GM21526 (cell line): Measurements from ENCODE around the gene SLC1A2.

Source experiments
- ATAC-seq: cut with Tn5 transposase; IDR thresholded peaks from one replicate; pipeline ENCODE4 v1.9.1; 2021; ENCODE audit warnings: moderate library complexity; ENCODE audit not compliant: unreplicated experiment, low FRiP score

SLC1A2 gene

GRCh38 chr11:35419184-35419829 is at the start of gene SLC1A2:
Gene SLC1A2, minus strand, starts transcription at chr11:35419558. Its CDS starts 592 bp downstream, at chr11:35418966.
- ATAC-seq, result no peak

DNA sequence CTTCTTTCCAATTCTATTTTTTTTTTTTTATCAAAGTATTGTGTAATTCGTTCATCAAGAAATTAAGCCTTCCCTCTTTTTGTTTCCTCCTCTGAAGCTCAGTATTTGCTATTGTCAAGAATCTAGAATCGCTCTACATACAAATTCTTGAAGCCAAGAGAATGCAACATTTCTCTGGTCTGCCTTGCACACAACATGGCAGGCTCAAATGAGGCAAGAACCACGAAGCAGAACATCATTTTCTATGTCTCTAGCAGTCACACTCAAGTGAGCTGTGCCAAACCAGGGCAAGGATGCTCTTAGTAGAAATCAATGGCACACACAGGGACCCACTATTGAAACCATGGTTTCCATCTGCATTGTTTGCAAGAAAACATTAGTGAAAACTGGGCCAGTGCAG is 46.7 kb upstream of the SLC1A2 start:
- no peak for ATAC-seq

- ATAC-seq, result no peak
Measured at GRCh38 chr11:35464308-35464707, 45.0 kb upstream of the SLC1A2 start.

DNA sequence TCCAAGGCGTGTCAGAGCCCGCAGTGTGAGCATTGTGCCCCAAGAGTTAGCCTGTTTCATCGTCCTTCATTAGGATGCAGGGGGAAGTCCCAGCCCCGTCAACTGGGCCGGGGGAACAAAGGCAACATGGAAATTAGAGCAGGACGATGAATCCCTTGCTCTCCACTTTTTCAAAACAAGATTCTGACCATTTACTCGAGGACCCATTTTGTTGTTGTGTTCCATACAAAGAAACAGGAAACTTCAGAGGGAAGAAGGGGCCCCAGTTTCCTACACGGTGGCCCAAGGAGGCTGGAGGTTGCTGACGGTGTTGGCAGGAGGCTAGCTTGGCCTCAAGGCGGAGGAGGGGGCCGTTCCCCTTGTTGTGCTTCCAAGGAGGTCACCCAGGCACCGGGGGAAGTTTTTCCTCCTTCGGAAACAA is 44.0 kb upstream of the SLC1A2 start:
- ATAC-seq, result no peak

- ATAC-seq, result no peak
Measured at GRCh38 chr11:35461917-35462538, 42.7 kb upstream of the SLC1A2 start.

GRCh38 chr11:35459489-35459888 is 40.1 kb upstream of the SLC1A2 start:
- no peak for ATAC-seq

DNA sequence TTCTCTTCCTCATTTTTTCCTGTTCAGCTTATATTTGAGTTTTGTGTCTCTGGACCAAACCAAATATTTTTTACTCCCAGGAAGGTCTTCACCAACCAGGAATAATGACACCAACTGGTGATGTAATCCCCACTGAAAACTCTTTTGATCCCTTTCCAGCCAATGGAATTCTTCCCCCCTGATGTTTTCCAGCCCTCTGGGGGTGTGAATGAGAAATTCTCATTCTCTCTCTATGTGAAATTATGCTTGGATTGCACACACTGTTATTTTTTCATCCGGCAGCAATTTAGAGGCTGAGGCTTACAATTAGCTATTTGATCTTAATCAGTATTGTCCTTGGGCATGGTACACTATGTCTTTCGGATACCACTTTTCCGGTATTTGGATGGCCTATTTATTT is 39.5 kb upstream of the SLC1A2 start:
- ATAC-seq, result no peak

GRCh38 chr11:35454362-35454761 is 35.0 kb upstream of the SLC1A2 start:
- ATAC-seq, result no peak

DNA sequence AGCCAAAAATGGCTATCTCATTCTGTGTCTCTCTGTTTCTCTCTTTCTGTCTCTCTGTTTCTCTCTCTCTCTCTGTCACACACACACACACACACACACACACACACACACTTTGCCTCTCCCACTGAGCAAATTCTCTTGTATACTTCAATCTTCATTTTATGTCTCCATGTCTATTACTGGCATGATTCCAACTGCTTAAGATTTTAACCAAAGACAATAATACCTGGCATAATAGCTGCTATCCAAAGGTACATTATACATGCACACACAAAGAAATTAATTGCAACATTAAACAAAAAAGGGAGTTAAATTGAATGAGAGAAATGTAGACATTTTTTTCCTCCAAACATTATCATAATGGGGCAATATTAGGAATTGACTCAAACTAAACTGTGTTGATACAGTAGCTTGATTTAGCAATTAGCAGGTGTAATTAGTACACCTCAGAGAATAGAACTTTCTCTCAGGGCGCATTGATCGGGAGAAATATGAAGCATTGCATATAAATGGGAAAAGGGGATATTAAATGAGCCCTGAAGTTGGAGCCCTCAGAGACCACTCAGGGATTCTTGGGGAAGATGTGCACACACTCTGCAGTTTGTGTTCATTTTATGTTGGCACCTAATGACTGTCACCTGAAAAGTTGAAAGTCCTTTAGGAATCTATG is 17.4 kb upstream of the SLC1A2 start:
- no peak for ATAC-seq

- no peak for ATAC-seq
Measured at GRCh38 chr11:35433588-35433987, 14.2 kb upstream of the SLC1A2 start.

DNA sequence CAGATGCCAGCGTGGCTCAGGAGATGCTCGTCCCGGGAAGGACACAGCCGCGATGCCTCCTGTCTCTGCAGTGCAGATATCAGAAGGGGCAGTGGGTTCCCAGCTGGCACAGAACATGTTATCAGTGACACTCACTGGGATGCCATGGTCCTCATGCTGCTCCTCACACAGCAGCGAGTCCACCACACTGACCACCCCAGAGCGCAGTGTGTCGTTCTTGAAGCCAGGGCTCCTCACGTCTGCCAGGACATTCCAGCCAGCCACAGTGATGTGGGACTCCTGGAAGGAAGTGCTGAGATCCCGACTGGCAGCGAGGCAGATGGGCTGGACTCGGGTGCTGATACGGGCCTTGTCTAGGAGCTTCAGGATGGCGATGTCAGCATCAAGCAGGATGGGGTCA is 13.1 kb upstream of the SLC1A2 start:
- no peak for ATAC-seq

DNA sequence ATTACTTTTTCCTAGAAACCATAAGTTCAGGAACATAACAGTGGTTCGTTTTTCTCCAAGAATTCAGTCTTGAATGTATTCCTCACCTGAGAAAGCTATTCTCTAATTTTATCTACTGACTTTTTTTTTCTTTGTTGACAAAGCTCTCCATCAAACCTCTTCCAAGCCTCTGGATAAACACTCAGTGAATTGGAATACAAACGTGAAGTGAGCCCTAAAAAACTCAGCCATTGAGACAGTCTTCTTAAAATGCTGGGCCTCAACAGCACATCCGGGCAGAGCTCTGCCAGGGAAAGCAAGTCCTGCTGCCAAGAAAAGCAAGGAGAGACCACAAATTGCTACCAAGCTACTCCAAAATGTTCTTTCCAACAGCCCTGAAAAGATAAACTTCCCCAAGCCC is 7.7 kb upstream of the SLC1A2 start:
- ATAC-seq, result no peak

DNA sequence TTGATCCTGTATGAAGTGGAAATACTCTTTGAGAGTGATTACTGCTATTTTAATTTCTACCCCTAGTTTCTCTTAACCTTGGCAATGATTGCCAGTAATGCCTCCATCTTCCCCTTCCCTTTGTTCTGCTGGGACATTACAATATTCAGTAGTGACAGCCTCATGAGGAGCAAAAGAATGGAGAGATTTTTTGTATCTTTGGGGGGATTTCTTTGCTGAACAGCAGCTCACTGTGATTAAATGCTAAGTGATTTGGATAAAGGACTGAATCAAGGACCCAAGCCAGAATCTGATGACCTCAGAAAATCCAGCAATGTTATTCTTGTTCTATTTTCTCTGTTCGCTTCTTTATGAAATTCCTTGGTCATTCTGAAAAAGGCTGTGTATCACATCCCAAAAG is 7.0 kb upstream of the SLC1A2 start:
- ATAC-seq, result no peak

GRCh38 chr11:35425603-35426212 is 6.3 kb upstream of the SLC1A2 start:
- no peak for ATAC-seq

- ATAC-seq, result no peak
Measured at GRCh38 chr11:35424157-35424940, 5.0 kb upstream of the SLC1A2 start.

DNA sequence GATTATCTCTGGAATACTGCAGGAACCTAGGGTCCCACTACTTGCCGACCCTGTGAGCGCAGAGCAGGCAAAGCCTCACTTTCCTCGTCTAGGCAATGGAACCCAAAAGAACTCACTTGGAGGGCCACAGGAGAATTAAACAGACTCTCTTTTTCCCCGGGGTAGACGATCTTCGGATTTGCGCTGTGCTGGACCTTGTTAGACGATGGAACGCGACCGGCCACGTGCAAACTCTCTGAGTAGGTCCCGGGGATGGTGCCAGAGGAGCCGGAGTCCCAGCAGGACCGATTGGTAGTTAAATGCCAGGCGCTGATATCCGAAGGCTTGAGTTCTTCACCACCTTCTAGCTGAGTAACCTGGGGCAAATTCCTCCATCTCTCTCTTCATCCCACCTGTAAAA is 1.0 kb upstream of the SLC1A2 start:
- no peak for ATAC-seq

DNA sequence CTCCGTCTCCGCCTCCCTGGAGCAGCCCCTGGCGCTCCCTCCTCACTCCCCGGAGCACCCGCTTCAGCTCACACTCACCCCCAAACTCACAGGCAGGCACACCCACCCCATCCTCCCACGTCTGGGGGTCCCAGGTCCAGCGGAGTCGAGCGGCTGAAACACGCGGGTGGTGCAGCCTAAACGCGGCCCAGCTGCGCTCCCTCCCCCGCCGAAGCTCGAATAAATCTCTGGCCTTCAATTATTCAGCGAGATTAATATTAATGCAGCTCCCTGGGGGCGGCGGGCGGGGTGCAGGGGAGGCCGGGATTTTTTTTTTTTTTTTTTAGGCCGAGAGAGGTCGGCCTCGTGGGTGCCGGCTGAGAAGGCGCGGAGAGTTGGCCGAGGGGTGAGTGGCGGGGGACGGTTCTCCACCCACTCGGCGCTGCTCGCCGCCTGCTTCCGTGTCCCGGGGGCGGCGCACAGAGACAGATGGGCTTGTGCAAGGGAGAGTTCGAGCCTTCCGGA is 524 bp upstream of the SLC1A2 start:
- no peak for ATAC-seq

- ATAC-seq, result no peak
Measured at GRCh38 chr11:35418282-35419183, 825 bp downstream of the SLC1A2 start.

GRCh38 chr11:35415487-35415886 is 3.9 kb downstream of the SLC1A2 start:
- ATAC-seq, result no peak

GRCh38 chr11:35414776-35415175 is 4.6 kb downstream of the SLC1A2 start:
- no peak for ATAC-seq
